Measurements from ENCODE around the gene LSM7. TPM values are rescaled to one million over a fixed set of nuclear protein-coding genes. Genes with fewer than 3 reads are reported as not detected.

LSM7 gene
- total and polyA plus RNA-seq, 2 of the 13 experiments (the other 11 are each of a cell fraction or from before 2014, with no cell fraction given) = 140 to 205 TPM

GRCh38 chr19:2328401-2329148 lies at the start of gene LSM7, which contains the start of gene SPPL2B (continued):
- TF ChIP-seq HOXA3 (CRISPR knock-in tag; IDR thresholded peaks at IDR 0.05) = peak; percentile 95
- TF ChIP-seq IKZF1 (IDR thresholded peaks at IDR 0.05) = no peak
- TF ChIP-seq TAF15 (IDR thresholded peaks at IDR 0.05; ENCODE audit: low read depth, low read length, poor library complexity, severe bottlenecking) = no peak
- no peak for TF ChIP-seq SIX4 (CRISPR knock-in tag; IDR thresholded peaks at IDR 0.05)
- no peak; the same call in 1 of the 2 replicates for TF ChIP-seq AKAP8 (CRISPR knock-in tag; IDR thresholded peaks at IDR 0.05)
- TF ChIP-seq ZNF326 (CRISPR knock-in tag; IDR thresholded peaks at IDR 0.05; ENCODE audit: borderline replicate concordance) = no peak
- TF ChIP-seq TCF7 (IDR thresholded peaks at IDR 0.05; ENCODE audit: low read depth) = no peak
- 0 out of 2 replicates have a peak, but pooled peaks have one; percentile 28 for TF ChIP-seq REPIN1 (CRISPR knock-in tag; IDR thresholded peaks at IDR 0.05; ENCODE audit: borderline replicate concordance, low read depth)
- TF ChIP-seq AFF4 (CRISPR knock-in tag; IDR thresholded peaks at IDR 0.05) = no peak
- TF ChIP-seq MXI1 (IDR thresholded peaks at IDR 0.05; ENCODE audit: borderline replicate concordance, low read depth, low read length) = peak; percentile 95; the same call in 2 of the 3 replicates
- TF ChIP-seq PLRG1 (conservative IDR thresholded peaks at IDR 0.05) = no peak
- no peak for TF ChIP-seq ZNF543 (CRISPR knock-in tag; IDR thresholded peaks at IDR 0.05)
- TF ChIP-seq ZBTB20 (CRISPR knock-in tag; IDR thresholded peaks at IDR 0.05; ENCODE audit: borderline replicate concordance, low read depth) = peak; percentile 62; the same call in 1 of the 2 replicates
- TF ChIP-seq NRL (CRISPR knock-in tag; IDR thresholded peaks at IDR 0.05; ENCODE audit: borderline replicate concordance) = no peak
- TF ChIP-seq, protein P1, sequence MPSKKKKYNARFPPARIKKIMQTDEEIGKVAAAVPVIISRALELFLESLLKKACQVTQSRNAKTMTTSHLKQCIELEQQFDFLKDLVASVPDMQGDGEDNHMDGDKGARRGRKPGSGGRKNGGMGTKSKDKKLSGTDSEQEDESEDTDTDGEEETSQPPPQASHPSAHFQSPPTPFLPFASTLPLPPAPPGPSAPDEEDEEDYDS (CRISPR knock-in tag; IDR thresholded peaks at IDR 0.05) = peak; percentile 93
- TF ChIP-seq ZNF782 (CRISPR knock-in tag; IDR thresholded peaks at IDR 0.05; ENCODE audit: borderline replicate concordance) = 0 out of 2 replicates have a peak, but pooled peaks have one; percentile 60
- TF ChIP-seq, protein P2, sequence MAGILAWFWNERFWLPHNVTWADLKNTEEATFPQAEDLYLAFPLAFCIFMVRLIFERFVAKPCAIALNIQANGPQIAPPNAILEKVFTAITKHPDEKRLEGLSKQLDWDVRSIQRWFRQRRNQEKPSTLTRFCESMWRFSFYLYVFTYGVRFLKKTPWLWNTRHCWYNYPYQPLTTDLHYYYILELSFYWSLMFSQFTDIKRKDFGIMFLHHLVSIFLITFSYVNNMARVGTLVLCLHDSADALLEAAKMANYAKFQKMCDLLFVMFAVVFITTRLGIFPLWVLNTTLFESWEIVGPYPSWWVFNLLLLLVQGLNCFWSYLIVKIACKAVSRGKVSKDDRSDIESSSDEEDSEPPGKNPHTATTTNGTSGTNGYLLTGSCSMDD (CRISPR knock-in tag; IDR thresholded peaks at IDR 0.05) = no peak
- TF ChIP-seq ZFY (CRISPR knock-in tag; IDR thresholded peaks at IDR 0.05) = peak; percentile 87
- TF ChIP-seq FOXO1 (CRISPR knock-in tag; IDR thresholded peaks at IDR 0.05) = 0 out of 2 replicates have a peak, but pooled peaks have one; percentile 32
- peak; percentile 88 for TF ChIP-seq ZNF451 (CRISPR knock-in tag; IDR thresholded peaks at IDR 0.05)
- TF ChIP-seq RBAK (CRISPR knock-in tag; IDR thresholded peaks at IDR 0.05) = no peak
- peak; percentile 82 for TF ChIP-seq KDM5A (IDR thresholded peaks at IDR 0.05; ENCODE audit: borderline replicate concordance, low read length)
- no peak for TF ChIP-seq ZNF775 (CRISPR knock-in tag; IDR thresholded peaks at IDR 0.05; ENCODE audit: borderline replicate concordance)
- 0 out of 2 replicates have a peak, but pooled peaks have one; percentile 57 for TF ChIP-seq TFDP2 (CRISPR knock-in tag; IDR thresholded peaks at IDR 0.05)
- no peak for TF ChIP-seq ZBTB7B (CRISPR knock-in tag; IDR thresholded peaks at IDR 0.05)

Data from HepG2 (cell line).